Gastrocnemius medialis (tissue), 4 donors: Measurements from ENCODE around the gene DBF4.

Source experiments
- POLR2A ChIP-seq, 2 donors: fragments of 450-650 bp; IDR thresholded peaks; one replicate each; pipeline ENCODE4 v1.6.1; 2017; ENCODE audit warnings: antibody characterized with exemption in 2 of 2, mild to moderate bottlenecking in 2 of 2, moderate library complexity in 2 of 2
- TF ChIP-seq, protein P1 (sequence below), 5 experiments: fragments of 450-650 bp in 3 of 5; fragments of 200-600 bp in 2 of 5; sonication (generic) in 2 of 5; IDR thresholded peaks in 4 of 5; conservative IDR thresholded peaks in 1 of 5; 1 replicate in 4 of 5; 2 replicates in 1 of 5; pipeline ENCODE4 v1.5.1; 2016 to 2019; ENCODE audit warnings: antibody characterized with exemption in 5 of 5, mild to moderate bottlenecking in 3 of 5, moderate library complexity in 3 of 5

DNA sequence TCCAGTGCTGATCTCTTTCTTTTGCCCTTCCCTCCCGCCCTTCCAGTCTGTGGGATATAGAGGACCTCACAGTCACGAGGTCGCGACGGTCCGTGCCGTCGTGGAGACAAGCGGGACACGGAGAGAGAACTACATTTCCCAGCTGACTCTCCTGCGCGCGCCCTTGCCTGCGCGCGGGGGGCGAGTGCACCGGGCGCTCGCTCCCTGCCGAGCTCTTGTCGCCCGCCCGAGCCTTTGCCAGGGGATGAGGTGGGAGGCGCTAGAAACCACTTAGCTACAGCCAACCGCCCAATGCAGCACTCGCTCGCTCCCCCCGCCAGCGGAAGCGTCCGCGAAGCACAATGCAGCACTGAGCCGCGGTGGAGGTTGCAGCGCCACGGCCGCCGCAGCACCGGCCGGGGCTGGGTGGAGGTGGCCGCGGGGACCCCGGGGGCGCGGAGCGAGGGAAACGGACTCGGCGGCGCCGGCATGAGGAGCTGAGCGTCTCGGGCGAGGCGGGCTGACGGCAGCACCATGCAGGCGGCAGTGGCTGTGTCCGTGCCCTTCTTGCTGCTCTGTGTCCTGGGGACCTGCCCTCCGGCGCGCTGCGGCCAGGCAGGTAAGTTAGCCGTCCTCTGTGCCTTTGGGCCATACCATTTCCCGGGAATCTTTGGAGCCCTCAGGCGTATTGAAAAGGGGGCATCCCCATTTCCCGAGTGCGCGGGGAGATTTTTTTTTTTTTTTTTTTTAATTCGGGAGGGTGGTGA, 57.8 kb downstream of the DBF4 start, which contains the start of gene ADAM22:
- TF ChIP-seq POLR2A (IDR thresholded peaks at IDR 0.05): peak in 1 of 2 donors; percentile 29
- TF ChIP-seq, protein P1, sequence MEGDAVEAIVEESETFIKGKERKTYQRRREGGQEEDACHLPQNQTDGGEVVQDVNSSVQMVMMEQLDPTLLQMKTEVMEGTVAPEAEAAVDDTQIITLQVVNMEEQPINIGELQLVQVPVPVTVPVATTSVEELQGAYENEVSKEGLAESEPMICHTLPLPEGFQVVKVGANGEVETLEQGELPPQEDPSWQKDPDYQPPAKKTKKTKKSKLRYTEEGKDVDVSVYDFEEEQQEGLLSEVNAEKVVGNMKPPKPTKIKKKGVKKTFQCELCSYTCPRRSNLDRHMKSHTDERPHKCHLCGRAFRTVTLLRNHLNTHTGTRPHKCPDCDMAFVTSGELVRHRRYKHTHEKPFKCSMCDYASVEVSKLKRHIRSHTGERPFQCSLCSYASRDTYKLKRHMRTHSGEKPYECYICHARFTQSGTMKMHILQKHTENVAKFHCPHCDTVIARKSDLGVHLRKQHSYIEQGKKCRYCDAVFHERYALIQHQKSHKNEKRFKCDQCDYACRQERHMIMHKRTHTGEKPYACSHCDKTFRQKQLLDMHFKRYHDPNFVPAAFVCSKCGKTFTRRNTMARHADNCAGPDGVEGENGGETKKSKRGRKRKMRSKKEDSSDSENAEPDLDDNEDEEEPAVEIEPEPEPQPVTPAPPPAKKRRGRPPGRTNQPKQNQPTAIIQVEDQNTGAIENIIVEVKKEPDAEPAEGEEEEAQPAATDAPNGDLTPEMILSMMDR (IDR thresholded peaks at IDR 0.05 in 4 of 5, conservative IDR thresholded peaks at IDR 0.05 in 1 of 5): no peak
